PC-3 (cell line): ENCODE measurements around the gene CAPN5. TPM values are rescaled to one million over a fixed set of nuclear protein-coding genes. Genes with fewer than 3 reads are reported as not detected.

Experiments used
- ATAC-seq: fragments of 200-7000 bp; cut with Tn5 transposase; 2 replicates; pipeline ENCODE4 v1.9.1; 2020; ENCODE audit warnings: mild to moderate bottlenecking, moderate library complexity
- BruUV-seq: library from RNA; stranded (reverse); fragments of 400-500 nt; replicated peaks from 2 replicates; lab custom pipeline; 2021; lab: Mats Ljungman, UMichigan
- CTCF ChIA-PET: fragments of 300-600 bp; sonication (Branson Sonifier 250); formaldehyde crosslinking; loops from one replicate; lab custom pipeline; 2022; ENCODE audit warnings: antibody characterized with exemption; lab: Charles Lee
- POLR2A ChIA-PET: fragments of 300-600 bp; sonication (Branson Sonifier 250); formaldehyde crosslinking; loops from one replicate; lab custom pipeline; 2022; ENCODE audit warnings: antibody characterized with exemption; ENCODE audit not compliant: unreplicated experiment; lab: Charles Lee
- DNase-seq: peaks from one replicate; pipeline ENCODE4 v3.0.0-alpha.2; 2015
- H2AFZ ChIP-seq: fragments of 300-600 bp; sonication (generic); 2 replicates; pipeline ENCODE4 v1.6.0; 2016; ENCODE audit warnings: antibody characterized with exemption, low read length
- H3F3A ChIP-seq: fragments of 300-600 bp; sonication (generic); one replicate; pipeline ENCODE4 v1.6.0; 2017; ENCODE audit warnings: antibody characterized with exemption, low read length, control low read depth, mild to moderate bottlenecking; ENCODE audit not compliant: unreplicated experiment
- H3K27ac ChIP-seq: fragments of 300-600 bp; sonication (generic); 2 replicates; pipeline ENCODE4 v1.5.1; 2016; ENCODE audit warnings: mild to moderate bottlenecking, low read length
- H3K27me3 ChIP-seq: fragments of 300-600 bp; sonication (generic); 2 replicates; pipeline ENCODE4 v1.6.1; 2016; ENCODE audit warnings: low read length, mixed read lengths
- H3K36me3 ChIP-seq: fragments of 300-600 bp; sonication (generic); 2 replicates; pipeline ENCODE4 v1.6.1; 2016; ENCODE audit warnings: low read depth, mixed run types, low read length, mixed read lengths
- H3K4me1 ChIP-seq: fragments of 300-600 bp; sonication (generic); 2 replicates; pipeline ENCODE4 v1.5.1; 2016; ENCODE audit warnings: low read length; ENCODE audit not compliant: insufficient read depth
- H3K4me2 ChIP-seq: fragments of 300-600 bp; sonication (generic); 2 replicates; pipeline ENCODE4 v1.6.0; 2016; ENCODE audit warnings: low read length
- H3K4me3 ChIP-seq: fragments of 300-600 bp; sonication (generic); 2 replicates; pipeline ENCODE4 v1.5.1; 2016; ENCODE audit warnings: mild to moderate bottlenecking, low read length, mixed read lengths
- H3K79me2 ChIP-seq: fragments of 300-600 bp; sonication (generic); 2 replicates; pipeline ENCODE4 v1.6.1; 2017; ENCODE audit warnings: low read length, mixed read lengths
- H3K9ac ChIP-seq: fragments of 300-600 bp; sonication (generic); 2 replicates; pipeline ENCODE4 v1.6.0; 2016; ENCODE audit warnings: mild to moderate bottlenecking, low read length
- H3K9me2 ChIP-seq: fragments of 300-600 bp; sonication (generic); replicated peaks from 2 replicates; pipeline ENCODE4 v1.6.1; 2016; ENCODE audit warnings: mixed run types, low read length, mixed read lengths
- H3K9me3 ChIP-seq: fragments of 300-600 bp; sonication (generic); 2 replicates; pipeline ENCODE4 v1.6.1; 2016; ENCODE audit warnings: low read length, mixed read lengths
- H4K20me1 ChIP-seq: fragments of 300-600 bp; sonication (generic); 2 replicates; pipeline ENCODE4 v1.6.1; 2016; ENCODE audit warnings: low read length, mixed read lengths
- EZH2 ChIP-seq: fragments of 300-600 bp; sonication (generic); IDR thresholded peaks from one replicate; pipeline ENCODE4 v1.6.1; 2017; ENCODE audit warnings: antibody characterized with exemption, mild to moderate bottlenecking, low read length; ENCODE audit not compliant: unreplicated experiment
- EZH2phosphoT487 ChIP-seq: fragments of 300-600 bp; sonication (generic); IDR thresholded peaks from 2 replicates; pipeline ENCODE4 v1.6.1; 2018; ENCODE audit warnings: mild to moderate bottlenecking, antibody characterized with exemption, low read length, borderline replicate concordance
- intact Hi-C: fragments of 100-400 bp; cut with micrococcal nuclease; formaldehyde crosslinking; loops from 2 replicates; pipeline ENCODE4 v1.9.0; 2023
- total RNA-seq: library from RNA; depleted of rRNA; stranded (reverse); fragments of >200 nt; gene quantifications from 2 replicates; pipeline ENCODE4 v1.2.3, GENCODE V29; 2014
- TF ChIP-seq, protein P1 (sequence below): fragments of 300-600 bp; sonication (generic); conservative IDR thresholded peaks from 2 replicates; pipeline ENCODE4 v1.5.1; 2017; ENCODE audit warnings: antibody characterized with exemption, low read depth, mild to moderate bottlenecking, low read length

Gene CAPN5
- total RNA-seq, 1 experiment from 2014 or later = 6.3 TPM

DNA sequence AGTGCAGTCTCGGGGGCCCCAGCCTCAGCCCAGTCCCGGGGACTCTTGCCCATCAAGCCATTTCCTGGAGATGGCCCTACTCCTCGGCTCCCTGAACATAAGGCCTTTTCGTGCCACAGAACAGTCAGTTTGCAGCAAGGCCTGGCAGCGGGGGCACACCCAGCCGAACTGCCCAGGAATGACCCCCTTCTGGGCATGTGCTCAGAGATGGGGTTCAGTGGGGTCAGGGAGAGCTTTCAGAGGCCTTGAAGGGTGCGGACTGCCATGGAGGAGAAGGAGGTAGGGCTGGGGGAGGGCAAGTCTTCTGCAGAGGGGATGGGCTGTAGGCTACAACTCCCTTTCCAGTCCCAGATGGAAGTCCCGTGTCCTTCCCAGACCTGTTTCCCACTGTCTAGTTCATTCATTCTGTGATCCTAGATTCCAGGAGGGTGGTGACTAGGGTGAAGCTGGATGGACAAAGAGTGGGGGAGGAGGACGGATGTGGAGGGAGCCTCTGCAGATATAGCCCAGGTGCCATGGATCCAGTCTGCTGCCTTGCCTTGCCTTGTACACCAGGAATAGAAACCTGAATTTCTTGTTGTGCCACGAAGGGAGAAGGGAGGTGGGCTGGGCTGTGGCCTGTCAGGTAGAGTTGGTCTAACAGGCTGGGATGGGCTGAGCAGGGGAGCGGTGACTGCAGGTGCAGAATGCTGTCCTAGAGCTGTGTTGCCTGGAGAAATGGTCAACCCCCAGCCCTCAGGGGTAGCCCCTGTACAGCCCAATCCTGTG lies 21.6 kb downstream of the CAPN5 start:
- no peak overlapping the region for H2AFZ ChIP-seq
- H3K9me2 ChIP-seq = no peaks in the 10 kb centered on the region
- BruUV-seq = no TSS peak

DNA sequence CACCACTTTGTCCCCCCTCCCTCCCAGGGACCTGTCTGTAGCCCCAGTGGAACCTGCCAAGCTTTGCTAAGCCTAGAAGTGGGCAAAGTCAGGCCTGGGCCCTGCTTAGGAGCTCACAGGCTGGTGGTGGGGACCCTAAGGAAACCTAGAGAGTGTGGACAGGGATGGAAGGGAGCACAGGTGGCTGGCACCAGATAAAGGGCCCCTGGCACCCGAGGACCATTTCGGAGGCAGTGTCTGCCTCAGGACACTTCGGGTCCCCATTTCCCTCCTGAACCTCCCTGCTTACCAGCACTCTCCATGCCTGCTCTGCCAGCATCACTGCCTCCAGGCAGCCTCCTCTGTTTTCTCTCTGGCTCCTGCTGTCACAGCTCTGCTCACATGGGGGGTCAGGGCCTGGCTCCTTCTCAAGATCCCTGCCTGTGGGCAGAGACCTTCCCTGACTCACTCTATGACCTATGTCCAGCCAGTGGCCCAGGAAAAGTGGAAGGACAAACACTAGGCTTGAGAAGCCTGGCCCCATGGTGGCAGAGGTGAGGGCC lies 22.3 kb downstream of the CAPN5 start:
- H3K36me3 ChIP-seq = no peaks in the 10 kb centered on the region
- intact Hi-C loops = no loop called here
- POLR2A ChIA-PET = no interaction called here
- no peak for DNase-seq
- TF ChIP-seq EZH2 (no peak), EZH2phosphoT487 (no peak)
- TF ChIP-seq, protein P1, sequence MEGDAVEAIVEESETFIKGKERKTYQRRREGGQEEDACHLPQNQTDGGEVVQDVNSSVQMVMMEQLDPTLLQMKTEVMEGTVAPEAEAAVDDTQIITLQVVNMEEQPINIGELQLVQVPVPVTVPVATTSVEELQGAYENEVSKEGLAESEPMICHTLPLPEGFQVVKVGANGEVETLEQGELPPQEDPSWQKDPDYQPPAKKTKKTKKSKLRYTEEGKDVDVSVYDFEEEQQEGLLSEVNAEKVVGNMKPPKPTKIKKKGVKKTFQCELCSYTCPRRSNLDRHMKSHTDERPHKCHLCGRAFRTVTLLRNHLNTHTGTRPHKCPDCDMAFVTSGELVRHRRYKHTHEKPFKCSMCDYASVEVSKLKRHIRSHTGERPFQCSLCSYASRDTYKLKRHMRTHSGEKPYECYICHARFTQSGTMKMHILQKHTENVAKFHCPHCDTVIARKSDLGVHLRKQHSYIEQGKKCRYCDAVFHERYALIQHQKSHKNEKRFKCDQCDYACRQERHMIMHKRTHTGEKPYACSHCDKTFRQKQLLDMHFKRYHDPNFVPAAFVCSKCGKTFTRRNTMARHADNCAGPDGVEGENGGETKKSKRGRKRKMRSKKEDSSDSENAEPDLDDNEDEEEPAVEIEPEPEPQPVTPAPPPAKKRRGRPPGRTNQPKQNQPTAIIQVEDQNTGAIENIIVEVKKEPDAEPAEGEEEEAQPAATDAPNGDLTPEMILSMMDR = no peak
- no TSS peak for BruUV-seq
- H3K4me3 ChIP-seq = no peak overlapping the region
- ATAC-seq = no peak
- H3K27ac ChIP-seq = no peak overlapping the region
- CTCF ChIA-PET = interaction anchor here (0.9 kb wide), 1 partner anchor 42 kb away, joined by 4 read pairs; no protein-coding TSS in a partner anchor
- H3K4me1 ChIP-seq = peaks cover 23% of the 10 kb centered on the region
- no peaks in the 10 kb centered on the region for H3K79me2 ChIP-seq
- H2AFZ ChIP-seq = no peak overlapping the region
- no peaks in the 10 kb centered on the region for H3K9me3 ChIP-seq
- no peaks in the 10 kb centered on the region for H3K9me2 ChIP-seq
- H4K20me1 ChIP-seq = no peaks in the 10 kb centered on the region
- peak overlapping the region; percentile 1; the same call in 1 of the 2 replicates for H3K4me2 ChIP-seq
- H3F3A ChIP-seq = no peaks in the 10 kb centered on the region
- H3K9ac ChIP-seq = no peak overlapping the region
- no peaks in the 10 kb centered on the region for H3K27me3 ChIP-seq

More for the DNA sequence above, 21.6 kb downstream of the CAPN5 start:
- TF ChIP-seq EZH2phosphoT487 (no peak), EZH2 (no peak)
- TF ChIP-seq, protein P1 = no peak
- CTCF ChIA-PET = no interaction called here
- POLR2A ChIA-PET = no interaction called here
- Histone ChIP-seq H3K27ac (no peak overlapping the region), H3K36me3 (no peaks in the 10 kb centered on the region), H3K9me3 (no peaks in the 10 kb centered on the region), H3K27me3 (no peaks in the 10 kb centered on the region), H3K4me3 (no peak overlapping the region), H4K20me1 (no peaks in the 10 kb centered on the region), H3K9ac (no peak overlapping the region), H3K79me2 (no peaks in the 10 kb centered on the region), H3F3A (no peaks in the 10 kb centered on the region), H3K4me1 (peaks cover 23% of the 10 kb centered on the region), H3K4me2 (peak overlapping the region; percentile 1; the same call in 1 of the 2 replicates)
- intact Hi-C loops = no loop called here
- DNase-seq (peak; percentile 82), ATAC-seq (no peak)

DNA sequence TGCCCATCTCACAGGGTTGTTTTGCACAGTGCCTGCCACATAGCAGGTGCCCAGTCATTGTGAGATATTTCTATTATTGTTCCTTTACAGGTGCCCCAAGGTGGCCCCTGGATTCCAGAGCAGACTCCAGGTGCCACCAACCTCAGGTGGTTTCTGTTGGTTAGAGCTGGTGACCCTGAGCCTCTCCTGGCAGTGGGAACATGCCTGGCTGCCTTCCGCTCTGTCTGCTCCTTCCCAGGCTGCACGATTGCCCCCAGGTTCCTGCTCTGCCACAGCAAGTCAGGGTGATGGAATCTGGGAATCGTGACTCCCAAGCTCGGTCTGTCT lies 23.2 kb downstream of the CAPN5 start:
- TF ChIP-seq EZH2phosphoT487 = no peak
- TF ChIP-seq, protein P1 = no peak
- TF ChIP-seq EZH2 = no peak
- ATAC-seq (no peak), DNase-seq (no peak)
- no peaks in the 10 kb centered on the region for H3K9me3 ChIP-seq
- no peak overlapping the region for H3K27ac ChIP-seq
- no peaks in the 10 kb centered on the region for H3K9me2 ChIP-seq
- H3K4me2 ChIP-seq = no peak overlapping the region
- H3K27me3 ChIP-seq = no peaks in the 10 kb centered on the region
- intact Hi-C loops = loop anchor here (2.0 kb wide), 1 partner anchor 23 kb away; the partner anchor contains the start of gene CAPN5
- H3K36me3 ChIP-seq = no peaks in the 10 kb centered on the region
- H3K4me1 ChIP-seq = peaks cover 23% of the 10 kb centered on the region
- no peak overlapping the region for H3K9ac ChIP-seq
- no peaks in the 10 kb centered on the region for H4K20me1 ChIP-seq
- H2AFZ ChIP-seq = no peak overlapping the region
- ChIA-PET CTCF (interaction anchor here (0.5 to 1.7 kb wide), 3 partner anchors 20 to 43 kb away, joined by 4 to 17 read pairs (median 5); no protein-coding TSS in a partner anchor), POLR2A (interaction anchor here (0.6 kb wide), 1 partner anchor 42 kb away, joined by 4 read pairs; no protein-coding TSS in a partner anchor)
- H3F3A ChIP-seq = no peaks in the 10 kb centered on the region
- H3K4me3 ChIP-seq = no peak overlapping the region
- BruUV-seq = no TSS peak
- no peaks in the 10 kb centered on the region for H3K79me2 ChIP-seq
